Activated CD8-positive, alpha-beta T cell treated with anti-CD3 and anti-CD28 coated beads for 36 hours (primary cell): ENCODE results near the gene SLC38A1. TPM values are rescaled to one million over a fixed set of nuclear protein-coding genes. Genes with fewer than 3 reads are reported as not detected.

Experiments
- ATAC-seq: fragments of 200-7000 bp; cut with Tn5 transposase; one replicate; pipeline ENCODE4 v1.10.0; 2021; ENCODE audit warnings: mild to moderate bottlenecking, moderate library complexity
- CTCF ChIA-PET: fragments of 350-600 bp; sonication (Branson Sonifier 250); formaldehyde crosslinking; loops from one replicate; lab custom pipeline; 2021; ENCODE audit warnings: antibody characterized with exemption; lab: Charles Lee
- POLR2A ChIA-PET: fragments of 350-600 bp; sonication (Branson Sonifier 250); formaldehyde crosslinking; loops from one replicate; lab custom pipeline; 2021; ENCODE audit warnings: antibody characterized with exemption; lab: Charles Lee
- DNase-seq: peaks from one replicate; pipeline ENCODE4 v3.0.0-alpha.2; 2020
- H3K27ac Mint-ChIP-seq: one replicate; pipeline ENCODE4 v1.8.0; 2021; ENCODE audit warnings: mild to moderate bottlenecking, mixed read lengths
- H3K27me3 Mint-ChIP-seq: one replicate; pipeline ENCODE4 v1.8.0; 2021; ENCODE audit warnings: mixed read lengths
- H3K36me3 Mint-ChIP-seq: one replicate; pipeline ENCODE4 v1.8.0; 2021; ENCODE audit warnings: low read depth, mixed read lengths
- H3K4me1 Mint-ChIP-seq: one replicate; pipeline ENCODE4 v1.8.0; 2021; ENCODE audit warnings: low read depth, mixed read lengths
- H3K4me3 Mint-ChIP-seq: one replicate; pipeline ENCODE4 v1.8.0; 2021; ENCODE audit warnings: mild to moderate bottlenecking, moderate library complexity, mixed read lengths
- H3K9me3 Mint-ChIP-seq: one replicate; pipeline ENCODE4 v1.8.0; 2021; ENCODE audit warnings: mixed read lengths
- CTCF ChIP-seq: fragments of 200-600 bp; IDR thresholded peaks from one replicate; pipeline ENCODE4 v1.8.0; 2022; ENCODE audit warnings: antibody characterized with exemption, mild to moderate bottlenecking
- intact Hi-C: fragments of 100-400 bp; cut with micrococcal nuclease; formaldehyde crosslinking; loops from one replicate; pipeline ENCODE4 v1.10.0; 2022
- total RNA-seq, 2 experiments: library from RNA; stranded (reverse); gene quantifications; one replicate each; pipeline ENCODE4 v1.2.3, GENCODE V29; 2021

The SLC38A1 gene
- total RNA-seq, 2 experiments from 2014 or later = 167 to 168 TPM

DNA sequence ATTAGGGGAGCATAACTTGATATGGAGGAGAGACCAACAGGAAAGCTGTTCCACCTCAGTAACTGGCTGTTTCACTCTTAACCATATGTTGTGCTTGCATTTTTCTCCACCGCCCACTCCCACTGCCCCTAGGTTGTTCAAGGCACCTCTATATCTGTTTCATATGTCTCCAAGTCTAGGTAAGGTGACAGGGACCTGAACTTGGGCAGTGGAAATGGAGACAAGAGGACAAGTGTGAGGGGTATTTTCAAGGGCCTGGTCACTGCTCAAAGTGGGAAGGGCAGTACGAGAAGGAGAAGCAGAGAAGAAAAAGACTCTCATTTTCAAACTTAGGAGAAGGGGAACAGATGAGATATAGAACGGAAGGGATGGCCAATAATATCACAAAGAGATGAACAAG, 3.1 kb downstream of the SLC38A1 start:
- DNase-seq (peak; percentile 60), ATAC-seq (no peak)
- Mint-ChIP-seq H3K27ac (no peak overlapping the region), H3K4me1 (peaks cover 15% of the 10 kb centered on the region), H3K36me3 (peaks cover 24% of the 10 kb centered on the region), H3K9me3 (no peaks in the 10 kb centered on the region), H3K4me3 (no peak overlapping the region), H3K27me3 (no peaks in the 10 kb centered on the region)
- ChIA-PET POLR2A (interaction anchor here (0.7 to 3.5 kb wide), 13 partner anchors 9 to 106 kb away, joined by 3 to 49 read pairs (median 4); no protein-coding TSS in a partner anchor), CTCF (interaction anchor here (1.8 kb wide), 1 partner anchor 49 kb away, joined by 11 read pairs; no protein-coding TSS in a partner anchor)
- intact Hi-C loops = loop anchor here (2.0 to 5.0 kb wide), 3 partner anchors 47 to 107 kb away; partner anchors contain the start of gene SLC38A2
- TF ChIP-seq CTCF = no peak

- H3K4me3 Mint-ChIP-seq = no peak overlapping the region
- POLR2A ChIA-PET = interaction anchor here (0.5 to 3.5 kb wide), 5 partner anchors 9 to 107 kb away, joined by 3 to 49 read pairs (median 5); no protein-coding TSS in a partner anchor
- no peak overlapping the region for H3K27ac Mint-ChIP-seq
- H3K27me3 Mint-ChIP-seq = no peaks in the 10 kb centered on the region
- H3K4me1 Mint-ChIP-seq = peaks cover 15% of the 10 kb centered on the region
- DNase-seq (no peak), ATAC-seq (no peak)
- intact Hi-C loops = loop anchor here (5.0 kb wide), 1 partner anchor 107 kb away; the partner anchor contains the start of gene SLC38A2
- peaks cover 23% of the 10 kb centered on the region for H3K36me3 Mint-ChIP-seq
- TF ChIP-seq CTCF = no peak
- H3K9me3 Mint-ChIP-seq = no peaks in the 10 kb centered on the region
- CTCF ChIA-PET = no interaction called here
Measured at GRCh38 chr12:46265102-46265501, 3.7 kb downstream of the SLC38A1 start.

DNA sequence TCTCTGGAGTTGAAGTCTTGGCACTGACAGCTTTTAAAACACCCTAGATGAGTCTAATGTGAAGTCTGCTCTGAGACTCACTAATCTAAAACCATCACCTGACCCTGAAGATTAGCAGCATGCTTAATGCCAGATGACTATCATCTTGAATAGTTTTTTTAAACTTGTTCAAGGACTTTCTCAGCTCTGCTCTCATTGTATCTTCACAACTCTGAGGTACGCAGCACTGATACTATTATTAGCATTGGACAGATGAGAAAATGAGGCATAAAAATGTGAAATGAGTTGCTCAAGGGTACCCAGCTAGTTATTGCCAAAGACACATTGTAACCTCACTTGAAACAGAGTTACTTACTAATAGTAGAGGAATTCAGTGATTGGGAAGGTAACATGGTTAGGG, 4.8 kb downstream of the SLC38A1 start:
- ChIA-PET POLR2A (interaction anchor here (0.9 to 3.5 kb wide), 8 partner anchors 9 to 107 kb away, joined by 3 to 49 read pairs (median 6); no protein-coding TSS in a partner anchor), CTCF (interaction anchor here (1.3 kb wide), 1 partner anchor 18 kb away, joined by 5 read pairs; no protein-coding TSS in a partner anchor)
- TF ChIP-seq CTCF = no peak
- Mint-ChIP-seq H3K36me3 (peaks cover 23% of the 10 kb centered on the region), H3K27me3 (no peaks in the 10 kb centered on the region), H3K9me3 (no peaks in the 10 kb centered on the region), H3K27ac (peak overlapping the region; percentile 66), H3K4me3 (peak overlapping the region; percentile 47), H3K4me1 (peaks cover 15% of the 10 kb centered on the region)
- intact Hi-C loops = no loop called here
- DNase-seq = no peak
- ATAC-seq = no peak

DNA sequence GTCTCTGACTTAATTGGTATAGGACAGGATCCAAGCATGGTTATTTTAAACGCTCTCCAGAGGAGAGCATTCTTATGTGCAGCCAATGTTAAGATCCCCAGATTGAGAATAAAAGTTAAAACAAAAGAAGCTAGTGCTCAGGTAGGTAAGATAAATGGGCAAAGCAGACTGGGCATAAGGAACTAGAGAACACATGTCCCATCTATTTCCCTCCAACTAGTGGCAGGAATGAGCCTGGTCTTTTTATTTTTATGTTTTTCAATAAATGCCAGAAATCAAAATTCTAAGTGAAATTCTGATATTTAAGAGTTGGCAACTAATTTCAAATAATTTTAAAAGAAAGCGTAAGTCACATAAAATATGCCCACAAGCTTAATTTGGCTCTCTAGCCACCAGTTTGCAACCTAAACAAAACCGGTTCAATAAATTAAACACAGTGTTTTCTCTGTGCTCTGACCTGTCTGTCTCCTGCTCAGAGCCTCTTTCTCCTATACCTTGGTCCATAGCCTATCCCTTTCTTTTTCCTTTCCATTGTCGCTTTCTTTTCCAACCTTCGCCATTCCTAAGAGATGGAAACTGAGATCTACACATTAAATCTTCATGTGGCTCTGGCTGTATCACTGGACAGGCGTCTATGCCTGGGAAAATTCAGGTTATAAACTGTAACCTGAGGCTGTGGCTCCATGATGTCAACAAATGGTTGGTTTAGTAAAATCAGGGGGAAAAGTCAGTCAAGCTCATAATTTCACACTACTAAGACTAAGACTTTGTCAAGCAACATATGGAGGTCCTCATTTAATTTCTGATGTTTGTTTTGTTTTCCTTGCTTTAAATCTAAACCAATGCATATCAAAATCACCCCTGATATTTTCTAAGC, 5.5 kb downstream of the SLC38A1 start:
- ChIA-PET CTCF (interaction anchor here (0.7 to 1.3 kb wide), 3 partner anchors 7 to 139 kb away, joined by 3 to 5 read pairs (median 4); no protein-coding TSS in a partner anchor), POLR2A (interaction anchor here (0.9 to 3.5 kb wide), 13 partner anchors 8 to 108 kb away, joined by 3 to 49 read pairs (median 5); no protein-coding TSS in a partner anchor)
- no peaks in the 10 kb centered on the region for H3K9me3 Mint-ChIP-seq
- peak overlapping the region; percentile 75 for H3K27ac Mint-ChIP-seq
- no peak for DNase-seq
- peaks cover 23% of the 10 kb centered on the region for H3K36me3 Mint-ChIP-seq
- no peak for ATAC-seq
- H3K4me3 Mint-ChIP-seq = peak overlapping the region; percentile 47
- no peak for TF ChIP-seq CTCF
- H3K27me3 Mint-ChIP-seq = no peaks in the 10 kb centered on the region
- intact Hi-C loops = no loop called here
- H3K4me1 Mint-ChIP-seq = peaks cover 17% of the 10 kb centered on the region
